H54 (cell line): ENCODE results near the gene CADPS.

Experiments
- DNase-seq: peaks from one replicate; pipeline ENCODE4 v3.0.0; 2011; ENCODE audit warnings: low spot score, mixed read lengths; ENCODE audit not compliant: insufficient read length
- FAIRE-seq: peaks from 3 replicates; lab custom pipeline; 2011; peaks lifted over from hg19 to GRCh38; lab: Jason Lieb, UNC
- POLR2A ChIP-seq: IDR thresholded peaks from 2 replicates; pipeline ENCODE4 v1.6.1; 2011; ENCODE audit warnings: low read depth, mild to moderate bottlenecking, low read length

CADPS gene

DNA sequence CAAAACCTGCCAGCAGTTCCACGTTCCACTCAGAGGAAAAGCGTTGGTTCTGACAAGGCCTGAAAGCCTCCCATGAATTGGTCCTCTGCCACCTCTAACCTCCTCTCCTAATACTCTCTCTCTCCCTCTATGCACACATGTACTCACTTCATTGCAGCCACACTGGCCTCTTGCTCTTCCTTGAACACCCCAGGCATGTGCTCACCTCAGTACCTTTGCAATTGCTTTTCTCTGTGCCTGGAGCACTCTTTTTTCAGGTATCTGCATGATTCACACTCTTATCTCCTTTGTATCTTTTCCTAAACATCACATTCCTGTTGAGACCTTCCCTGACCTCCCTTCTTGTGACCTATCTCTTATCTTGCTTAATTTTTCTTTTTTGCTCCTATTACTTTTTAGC lies 323.7 kb downstream of the CADPS start:
- DNase-seq (no peak), FAIRE-seq (no peak)
- no peak for TF ChIP-seq POLR2A

DNA sequence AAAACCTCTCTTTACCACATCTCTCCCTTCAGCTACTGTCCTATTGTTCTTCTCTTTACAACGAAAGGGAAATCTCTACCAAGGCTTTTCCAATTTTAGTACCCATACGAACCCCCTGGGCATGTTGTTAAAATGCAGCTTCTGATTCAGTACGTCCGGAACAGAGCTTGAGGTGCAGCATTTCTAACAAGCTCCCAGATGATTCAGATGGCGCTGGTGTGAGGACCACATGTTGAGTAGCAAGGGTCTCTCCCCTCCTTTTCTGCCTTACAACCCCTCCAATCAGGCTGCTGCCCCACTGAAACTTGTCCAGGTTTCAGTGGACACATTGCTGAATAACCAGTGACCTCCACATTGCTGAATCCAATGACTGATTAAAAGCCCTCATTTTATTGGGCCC lies 324.8 kb downstream of the CADPS start:
- no peak for DNase-seq
- FAIRE-seq = no peak
- TF ChIP-seq POLR2A = no peak

DNA sequence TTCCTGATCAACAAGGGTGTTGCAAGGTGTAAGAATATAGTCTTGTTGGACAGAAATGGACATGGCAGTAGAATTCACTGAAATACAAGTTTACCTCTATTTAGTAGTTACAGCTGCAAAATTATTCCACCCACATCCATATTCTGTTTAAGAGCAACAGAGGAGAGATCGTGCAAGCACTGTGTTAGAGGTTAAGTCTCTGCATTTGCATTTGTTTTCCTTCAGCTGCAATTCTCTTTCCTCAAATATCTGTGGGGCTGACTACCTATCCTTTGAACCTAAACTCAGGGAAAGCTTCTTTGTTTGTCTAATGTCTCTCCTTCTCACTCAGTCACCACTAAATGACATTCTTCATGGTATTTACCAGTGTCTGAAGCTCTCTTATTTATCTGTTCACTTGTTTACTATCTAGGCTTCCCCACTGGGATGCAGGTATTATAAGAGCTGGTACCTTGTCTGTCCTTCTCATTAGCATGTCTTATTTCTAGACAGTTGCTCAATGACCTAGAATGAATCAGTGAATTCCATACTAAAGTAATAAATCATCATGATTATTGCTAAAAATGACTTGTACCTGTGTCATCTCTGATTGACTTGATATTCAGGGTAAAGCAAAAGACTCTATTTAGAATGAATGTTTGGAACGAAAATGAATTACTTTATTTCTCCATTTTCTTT lies 326.5 kb downstream of the CADPS start:
- DNase-seq = no peak
- FAIRE-seq = no peak
- TF ChIP-seq POLR2A = no peak

- DNase-seq = no peak
- FAIRE-seq = no peak
- no peak for TF ChIP-seq POLR2A
Measured at GRCh38 chr3:62546266-62546665, 328.9 kb downstream of the CADPS start.

DNA sequence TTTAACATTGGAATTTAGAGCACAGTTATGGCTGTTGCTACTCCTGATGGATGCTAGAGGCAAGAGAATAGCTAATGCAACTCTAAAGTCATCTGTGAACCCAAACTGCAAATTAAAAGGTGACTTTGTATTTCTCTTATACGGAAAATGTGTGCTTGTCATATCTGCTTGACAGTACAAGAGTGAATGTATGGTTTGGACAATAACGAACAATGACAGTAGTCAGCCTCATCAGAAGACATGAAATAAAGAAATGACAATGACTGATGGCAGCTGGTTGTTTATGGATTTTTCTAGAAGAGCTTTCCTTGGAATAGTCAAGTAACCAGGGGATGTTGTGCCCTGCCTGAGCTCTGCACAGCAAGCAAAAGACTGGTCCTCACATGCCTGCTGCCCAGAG lies 333.0 kb downstream of the CADPS start:
- TF ChIP-seq POLR2A = no peak
- no peak for DNase-seq
- FAIRE-seq = no peak

DNA sequence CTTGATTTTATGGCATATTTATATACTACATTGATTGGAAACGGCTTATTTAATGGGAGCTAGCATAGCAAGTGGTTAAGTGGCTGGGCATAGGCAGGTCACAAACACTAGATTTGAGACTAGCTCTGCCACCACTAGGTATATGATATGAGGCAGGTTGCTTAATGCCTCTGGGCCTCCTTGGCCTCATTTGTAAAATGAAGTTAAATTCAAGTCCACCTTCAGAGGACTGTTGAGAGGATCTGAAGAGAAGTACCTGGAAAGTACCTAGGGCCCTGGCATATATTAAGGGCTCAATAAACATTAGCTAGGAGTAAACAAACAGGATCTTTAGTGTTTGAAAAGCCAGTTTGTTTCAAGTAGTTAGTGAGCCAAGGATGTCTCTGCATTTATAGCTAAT lies 335.5 kb downstream of the CADPS start:
- DNase-seq (no peak), FAIRE-seq (no peak)
- no peak for TF ChIP-seq POLR2A

GRCh38 chr3:62538691-62539356 lies 336.4 kb downstream of the CADPS start:
- FAIRE-seq (no peak), DNase-seq (no peak)

DNA sequence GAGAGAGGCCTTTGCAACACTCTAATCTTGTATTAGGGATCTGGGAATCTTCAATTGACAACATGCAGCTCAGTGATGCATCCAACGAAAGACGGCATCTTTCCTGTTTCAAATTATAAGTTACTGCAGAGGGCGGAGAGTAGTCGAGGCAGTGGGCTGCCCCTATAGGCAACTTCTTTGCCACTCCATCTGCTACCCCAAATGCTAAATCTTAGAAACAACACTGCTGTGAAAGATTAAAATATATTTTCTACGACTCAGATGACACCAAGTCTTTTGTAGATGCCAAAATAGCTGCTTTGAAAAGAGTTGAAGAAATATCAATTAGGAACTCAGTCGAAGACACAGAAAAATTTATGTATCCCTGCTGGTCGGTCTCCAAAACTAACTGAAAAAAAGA lies 340.9 kb downstream of the CADPS start:
- no peak for DNase-seq
- no peak for FAIRE-seq
- no peak for TF ChIP-seq POLR2A

More at GRCh38 chr3:62538691-62539356, 336.4 kb downstream of the CADPS start:
- no peak for TF ChIP-seq POLR2A

- FAIRE-seq = no peak
Measured at GRCh38 chr3:62532796-62533195, 342.4 kb downstream of the CADPS start.

GRCh38 chr3:62531981-62532380 lies 343.2 kb downstream of the CADPS start:
- no peak for DNase-seq
- no peak for TF ChIP-seq POLR2A
- no peak for FAIRE-seq

More at GRCh38 chr3:62532796-62533195, 342.4 kb downstream of the CADPS start:
- no peak for TF ChIP-seq POLR2A
- DNase-seq = no peak

DNA sequence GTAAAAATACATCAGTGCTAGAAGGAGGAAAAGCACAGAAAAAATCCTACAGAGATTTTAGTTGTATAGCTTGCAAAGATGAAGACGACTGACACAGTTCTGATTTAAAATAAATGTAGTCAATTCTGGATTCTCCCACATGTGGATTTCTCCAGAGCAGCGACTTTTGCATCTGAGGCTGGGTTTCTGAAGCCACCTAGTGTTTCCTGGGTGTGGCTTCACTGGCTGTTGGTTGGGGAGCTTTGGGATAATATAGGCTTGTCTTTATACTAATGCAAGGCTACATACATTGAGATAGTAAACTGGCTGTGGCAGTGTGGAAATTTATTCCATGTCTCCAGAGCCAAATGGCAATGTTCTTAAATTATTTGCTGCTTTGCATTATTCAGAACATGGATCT lies 343.7 kb downstream of the CADPS start:
- TF ChIP-seq POLR2A = no peak
- no peak for DNase-seq
- FAIRE-seq = no peak

- FAIRE-seq (no peak), DNase-seq (no peak)
- TF ChIP-seq POLR2A = no peak
Measured at GRCh38 chr3:62529230-62529629, 346.0 kb downstream of the CADPS start.

DNA sequence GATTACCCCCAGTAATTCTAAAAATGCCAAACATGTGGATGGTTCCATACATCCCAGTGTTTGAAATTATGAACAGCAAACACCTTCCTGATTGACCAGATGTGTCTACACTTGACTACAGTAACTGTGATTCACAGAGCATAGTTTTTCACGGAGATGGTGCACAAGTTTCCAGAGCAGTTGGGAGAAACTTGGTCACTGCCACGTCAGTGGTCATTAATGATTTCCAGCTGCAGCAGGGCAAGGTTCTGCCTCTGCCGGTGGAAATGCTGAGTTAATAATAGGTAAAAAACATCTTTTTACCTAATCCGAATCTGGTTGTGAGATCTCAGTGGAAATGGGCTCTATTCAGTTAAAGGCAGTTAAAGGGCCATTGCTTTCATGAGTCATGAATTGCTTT lies 347.7 kb downstream of the CADPS start:
- no peak for TF ChIP-seq POLR2A
- no peak for FAIRE-seq
- no peak for DNase-seq

DNA sequence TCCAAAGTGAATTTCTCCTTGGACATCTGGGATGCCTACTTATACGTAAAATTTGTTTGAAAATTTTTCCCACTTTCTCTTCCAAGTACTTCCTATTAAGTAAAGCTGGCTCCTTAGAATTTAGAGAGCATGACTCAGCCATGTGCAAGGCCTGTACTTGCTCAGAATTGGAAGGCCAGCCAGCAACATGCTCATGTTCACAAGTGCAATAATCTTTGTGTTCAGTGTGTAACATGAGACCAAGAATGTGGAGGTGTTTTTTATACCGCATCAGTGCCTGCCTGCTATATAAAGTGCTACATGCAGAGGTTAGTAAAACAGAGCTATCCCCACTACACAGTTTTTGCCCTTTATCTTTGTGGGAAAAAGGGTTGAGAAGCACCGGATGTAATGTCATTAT lies 349.9 kb downstream of the CADPS start:
- FAIRE-seq = no peak
- TF ChIP-seq POLR2A = no peak
- DNase-seq = no peak

DNA sequence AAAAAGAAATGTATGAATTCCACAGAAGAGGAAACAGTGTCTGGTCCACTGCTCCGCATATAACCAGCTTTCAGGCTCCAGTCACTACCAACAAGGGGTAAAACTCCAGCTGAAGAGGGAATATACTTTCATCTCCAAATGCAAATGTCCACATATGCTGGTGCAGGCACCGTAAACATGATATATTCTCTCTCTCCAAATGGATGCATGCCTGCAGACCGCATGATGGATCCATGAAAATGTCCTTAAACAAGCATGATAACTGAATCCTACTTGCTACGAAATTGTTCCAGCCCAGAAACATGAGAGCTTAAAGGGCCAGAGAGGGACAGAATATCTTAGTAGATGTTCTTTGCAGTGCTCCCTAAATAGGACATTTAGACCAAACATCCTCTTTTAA lies 351.5 kb downstream of the CADPS start:
- no peak for DNase-seq
- no peak for FAIRE-seq
- no peak for TF ChIP-seq POLR2A

- TF ChIP-seq POLR2A = no peak
- DNase-seq (no peak), FAIRE-seq (no peak)
Measured at GRCh38 chr3:62521464-62522105, 353.6 kb downstream of the CADPS start.
